ENCODE data around the gene ARV1.

Gene ARV1

GRCh38 chr1:230986976-230987375 is 8.1 kb downstream of the ARV1 start:
- TF ChIP-seq GATA3 (IDR thresholded peaks at IDR 0.05; ENCODE audit: low read depth, low read length), result no peak
- TF ChIP-seq GATA2 (IDR thresholded peaks at IDR 0.05; ENCODE audit: low read depth, low read length), result no peak

- TF ChIP-seq GATA3 (IDR thresholded peaks at IDR 0.05; ENCODE audit: low read depth, low read length) (no peak), GATA2 (IDR thresholded peaks at IDR 0.05; ENCODE audit: low read depth, low read length) (no peak)
Observed at GRCh38 chr1:230987448-230987847, 8.6 kb downstream of the ARV1 start.

GRCh38 chr1:230992100-230992774 is 13.3 kb downstream of the ARV1 start:
- TF ChIP-seq GATA2 (IDR thresholded peaks at IDR 0.05; ENCODE audit: low read depth, low read length), result no peak
- TF ChIP-seq GATA3 (IDR thresholded peaks at IDR 0.05; ENCODE audit: low read depth, low read length), result no peak

- no peak for TF ChIP-seq GATA2 (IDR thresholded peaks at IDR 0.05; ENCODE audit: low read depth, low read length)
- no peak for TF ChIP-seq GATA3 (IDR thresholded peaks at IDR 0.05; ENCODE audit: low read depth, low read length)
Observed at GRCh38 chr1:230994860-230995259, 16.0 kb downstream of the ARV1 start.

- TF ChIP-seq GATA2 (IDR thresholded peaks at IDR 0.05; ENCODE audit: low read depth, low read length) (no peak), GATA3 (IDR thresholded peaks at IDR 0.05; ENCODE audit: low read depth, low read length) (no peak)
Observed at GRCh38 chr1:231000201-231000600, 21.3 kb downstream of the ARV1 start.

GRCh38 chr1:231000639-231001038 is 21.7 kb downstream of the ARV1 start:
- TF ChIP-seq GATA3 (IDR thresholded peaks at IDR 0.05; ENCODE audit: low read depth, low read length) (no peak), GATA2 (IDR thresholded peaks at IDR 0.05; ENCODE audit: low read depth, low read length) (no peak)

- no peak for TF ChIP-seq GATA2 (IDR thresholded peaks at IDR 0.05; ENCODE audit: low read depth, low read length)
- TF ChIP-seq GATA3 (IDR thresholded peaks at IDR 0.05; ENCODE audit: low read depth, low read length), result no peak
Observed at GRCh38 chr1:231001892-231002291, 23.0 kb downstream of the ARV1 start.

- no peak for TF ChIP-seq GATA2 (IDR thresholded peaks at IDR 0.05; ENCODE audit: low read depth, low read length)
- no peak for TF ChIP-seq GATA3 (IDR thresholded peaks at IDR 0.05; ENCODE audit: low read depth, low read length)
Observed at GRCh38 chr1:231011360-231011759, 32.5 kb downstream of the ARV1 start.

- TF ChIP-seq GATA3 (IDR thresholded peaks at IDR 0.05; ENCODE audit: low read depth, low read length), result no peak
- no peak for TF ChIP-seq GATA2 (IDR thresholded peaks at IDR 0.05; ENCODE audit: low read depth, low read length)
Observed at GRCh38 chr1:231011963-231012362, 33.1 kb downstream of the ARV1 start.

GRCh38 chr1:231013391-231014015 is 34.6 kb downstream of the ARV1 start:
- no peak for TF ChIP-seq GATA2 (IDR thresholded peaks at IDR 0.05; ENCODE audit: low read depth, low read length)
- TF ChIP-seq GATA3 (IDR thresholded peaks at IDR 0.05; ENCODE audit: low read depth, low read length), result no peak

GRCh38 chr1:231016234-231016633 is 37.3 kb downstream of the ARV1 start:
- no peak for TF ChIP-seq GATA2 (IDR thresholded peaks at IDR 0.05; ENCODE audit: low read depth, low read length)

- TF ChIP-seq GATA3 (IDR thresholded peaks at IDR 0.05; ENCODE audit: low read depth, low read length) (no peak), GATA2 (IDR thresholded peaks at IDR 0.05; ENCODE audit: low read depth, low read length) (no peak)
Observed at GRCh38 chr1:231016966-231017365, 38.1 kb downstream of the ARV1 start.

- TF ChIP-seq GATA3 (IDR thresholded peaks at IDR 0.05; ENCODE audit: low read depth, low read length) (no peak), GATA2 (IDR thresholded peaks at IDR 0.05; ENCODE audit: low read depth, low read length) (no peak)
Observed at GRCh38 chr1:231019711-231020110, 40.8 kb downstream of the ARV1 start.

GRCh38 chr1:231020139-231020601 is 41.3 kb downstream of the ARV1 start:
- no peak for TF ChIP-seq GATA2 (IDR thresholded peaks at IDR 0.05; ENCODE audit: low read depth, low read length)
- TF ChIP-seq GATA3 (IDR thresholded peaks at IDR 0.05; ENCODE audit: low read depth, low read length), result no peak

GRCh38 chr1:231020816-231021215 is 41.9 kb downstream of the ARV1 start:
- TF ChIP-seq GATA2 (IDR thresholded peaks at IDR 0.05; ENCODE audit: low read depth, low read length) (no peak), GATA3 (IDR thresholded peaks at IDR 0.05; ENCODE audit: low read depth, low read length) (no peak)
